ENCODE measurements around the gene FOXD2.

The FOXD2 gene

DNA sequence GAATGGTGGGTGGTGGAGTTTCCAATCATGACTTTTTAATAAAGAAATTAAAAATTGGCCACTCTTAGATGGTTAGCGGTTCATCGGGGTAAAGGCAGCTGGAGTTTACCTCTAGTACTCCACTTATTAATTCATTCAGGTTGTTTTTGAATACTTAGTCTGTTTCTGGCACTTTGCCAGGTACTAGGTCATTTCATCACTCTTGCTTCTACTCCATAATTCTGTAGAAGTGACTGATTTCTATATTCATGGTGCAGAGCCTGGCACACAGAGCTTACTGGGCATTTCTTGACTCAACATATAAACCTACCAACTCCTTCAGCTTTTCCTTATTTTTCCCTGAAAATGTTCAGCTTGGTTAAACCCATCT lies 31.5 kb downstream of the FOXD2 start:
- no peak for DNase-seq

- DNase-seq = no peak
Measured at GRCh38 chr1:47469910-47470309, 32.1 kb downstream of the FOXD2 start.

DNA sequence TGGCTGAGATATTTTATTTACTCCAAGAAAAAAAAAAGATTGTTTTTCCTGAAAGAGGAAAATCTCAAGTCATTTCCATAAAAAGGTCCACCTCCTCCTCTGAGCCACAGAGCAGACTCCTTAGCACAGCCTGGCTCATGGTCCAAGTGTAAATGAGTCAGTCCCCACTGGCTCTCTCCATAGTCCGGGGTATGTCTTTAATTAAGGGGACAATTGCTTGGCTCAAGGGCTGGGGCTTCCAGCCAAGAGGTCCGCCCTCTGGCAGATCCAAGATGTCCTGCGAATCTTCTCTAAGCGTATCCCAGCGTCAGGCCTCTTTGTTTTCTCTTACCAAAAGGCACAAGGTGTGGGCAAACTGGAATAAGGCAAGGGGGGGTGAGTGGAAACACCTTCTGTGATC lies 33.3 kb downstream of the FOXD2 start:
- DNase-seq = no peak

DNA sequence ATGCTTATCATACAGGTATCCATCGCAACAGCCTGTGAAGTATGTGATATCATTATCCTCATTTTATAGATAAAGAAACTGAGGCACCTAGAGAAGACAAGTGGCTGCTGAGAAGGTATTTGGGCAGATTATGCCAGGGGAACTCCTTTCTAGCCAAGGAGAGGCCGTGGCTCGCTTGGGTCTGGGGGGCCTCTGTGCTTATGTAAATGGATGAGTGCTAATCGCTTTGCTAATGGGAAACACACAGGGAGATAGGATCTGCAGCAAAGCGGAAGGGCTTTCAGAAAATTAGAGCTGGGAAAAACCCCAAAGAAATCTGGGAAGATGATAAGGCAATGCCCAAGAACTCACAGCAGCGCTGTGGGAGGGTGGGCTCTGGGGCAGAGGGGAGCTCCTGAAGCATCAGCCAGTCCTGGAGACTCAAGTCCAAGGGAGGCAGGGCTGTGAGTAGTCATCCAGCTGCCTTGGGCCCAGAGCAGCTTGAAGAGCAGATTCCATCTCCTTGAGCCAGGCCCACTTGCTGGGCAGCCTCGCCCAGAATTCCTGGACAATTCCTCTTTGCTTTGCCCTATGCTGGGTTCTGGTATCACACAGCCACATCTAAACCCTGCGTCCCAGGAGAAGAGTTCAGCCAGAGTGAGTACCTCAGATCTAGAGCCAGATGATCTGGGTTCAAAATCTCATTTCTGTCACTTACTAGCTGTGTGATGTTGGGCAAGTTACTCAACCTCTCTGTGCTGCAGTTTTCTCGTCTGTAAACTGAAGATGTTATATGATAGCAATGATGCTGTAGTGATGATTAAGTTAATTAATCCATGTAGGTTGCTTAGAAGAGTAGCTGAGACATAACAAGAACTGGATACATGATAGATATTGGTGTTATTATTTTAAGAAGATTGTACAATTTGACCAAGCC lies 36.7 kb downstream of the FOXD2 start:
- no peak for DNase-seq

DNA sequence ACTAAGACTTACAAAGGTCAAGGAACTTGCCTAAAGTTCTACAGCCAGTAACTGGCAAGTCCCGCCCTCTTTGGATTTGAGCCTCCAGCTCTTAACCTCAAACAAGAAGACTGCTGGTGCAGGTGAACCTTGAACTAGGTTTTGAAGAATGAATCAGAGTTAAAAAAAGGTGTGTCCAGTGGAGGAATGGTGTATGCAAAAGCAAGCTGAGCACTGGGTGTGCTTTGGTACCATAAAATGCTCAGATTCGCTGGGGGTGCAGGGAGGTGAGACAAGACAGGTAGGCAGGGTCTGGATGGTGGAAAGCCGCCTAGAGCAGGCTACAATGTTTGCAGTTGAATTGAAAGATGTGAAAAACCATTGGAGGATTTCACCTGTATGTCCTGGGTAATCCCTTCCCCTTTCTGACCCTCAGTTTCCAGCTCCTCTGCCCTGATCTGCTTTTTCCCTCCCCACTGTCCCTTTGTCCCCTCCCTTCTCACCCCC lies 39.8 kb downstream of the FOXD2 start:
- DNase-seq = no peak

DNA sequence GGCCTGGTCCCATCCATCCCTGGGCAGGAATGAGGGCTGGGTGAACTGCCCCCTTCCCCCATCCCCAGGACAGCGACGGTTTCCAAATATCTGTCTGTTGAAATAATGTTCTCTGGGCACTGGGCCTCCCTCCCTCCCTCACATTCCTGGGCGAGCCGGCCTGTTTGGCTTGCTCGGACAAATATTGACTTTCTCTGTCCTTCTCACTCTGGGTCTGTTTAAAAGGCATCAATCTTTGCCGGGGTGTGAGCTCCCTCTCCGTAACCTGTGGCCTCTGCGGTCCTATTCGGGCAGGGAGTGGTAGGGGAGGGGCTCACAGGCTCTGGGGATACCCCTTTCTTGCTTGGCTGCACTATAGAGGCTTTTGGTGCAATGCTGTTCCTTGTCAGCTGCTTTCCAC lies 40.2 kb downstream of the FOXD2 start:
- DNase-seq = no peak

GRCh38 chr1:47479664-47480063 lies 41.8 kb downstream of the FOXD2 start:
- no peak for DNase-seq

- DNase-seq = no peak
Measured at GRCh38 chr1:47481936-47482335, 44.1 kb downstream of the FOXD2 start.

DNA sequence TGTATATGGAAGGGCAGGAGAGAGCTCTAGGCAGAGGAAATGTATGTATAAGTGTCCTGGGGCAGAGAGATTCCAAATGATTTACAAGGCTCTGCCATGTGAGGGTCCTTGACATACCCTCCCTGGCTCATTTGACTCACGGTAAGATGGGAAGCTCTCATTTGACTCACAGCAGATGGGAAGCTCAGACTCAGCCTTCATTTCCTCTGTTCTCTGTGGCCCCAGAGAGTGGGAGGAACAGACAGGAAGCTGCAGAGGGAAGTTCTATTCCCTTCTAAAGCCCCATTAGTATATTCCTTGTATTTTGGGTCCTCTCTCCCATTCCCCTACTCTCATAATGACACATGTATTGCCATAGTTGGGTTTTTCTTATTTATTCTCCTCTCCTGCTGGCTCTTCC lies 44.9 kb downstream of the FOXD2 start:
- no peak for DNase-seq

GRCh38 chr1:47483651-47484050 lies 45.8 kb downstream of the FOXD2 start:
- DNase-seq = no peak

DNA sequence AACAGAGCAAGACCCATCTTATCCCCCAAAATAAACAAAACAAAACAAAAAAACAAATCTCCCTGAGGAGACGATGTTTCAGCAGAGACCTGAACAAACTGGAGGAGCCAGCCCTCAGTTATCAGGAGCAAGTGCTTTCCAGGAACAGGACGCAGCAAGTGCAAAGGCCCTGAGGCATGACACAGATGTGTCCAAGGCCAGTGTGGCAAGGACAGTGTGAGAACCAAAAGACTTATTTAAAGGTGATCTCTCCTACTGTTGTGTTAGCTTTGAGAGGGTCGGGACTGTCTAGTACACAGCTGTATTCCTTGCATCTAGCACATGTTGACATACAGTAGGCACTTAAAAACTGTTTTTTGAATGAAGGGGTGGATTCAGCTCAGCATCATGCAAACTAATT lies 48.0 kb downstream of the FOXD2 start:
- DNase-seq = no peak

GRCh38 chr1:47487332-47487731 lies 49.5 kb downstream of the FOXD2 start:
- DNase-seq = no peak

DNA sequence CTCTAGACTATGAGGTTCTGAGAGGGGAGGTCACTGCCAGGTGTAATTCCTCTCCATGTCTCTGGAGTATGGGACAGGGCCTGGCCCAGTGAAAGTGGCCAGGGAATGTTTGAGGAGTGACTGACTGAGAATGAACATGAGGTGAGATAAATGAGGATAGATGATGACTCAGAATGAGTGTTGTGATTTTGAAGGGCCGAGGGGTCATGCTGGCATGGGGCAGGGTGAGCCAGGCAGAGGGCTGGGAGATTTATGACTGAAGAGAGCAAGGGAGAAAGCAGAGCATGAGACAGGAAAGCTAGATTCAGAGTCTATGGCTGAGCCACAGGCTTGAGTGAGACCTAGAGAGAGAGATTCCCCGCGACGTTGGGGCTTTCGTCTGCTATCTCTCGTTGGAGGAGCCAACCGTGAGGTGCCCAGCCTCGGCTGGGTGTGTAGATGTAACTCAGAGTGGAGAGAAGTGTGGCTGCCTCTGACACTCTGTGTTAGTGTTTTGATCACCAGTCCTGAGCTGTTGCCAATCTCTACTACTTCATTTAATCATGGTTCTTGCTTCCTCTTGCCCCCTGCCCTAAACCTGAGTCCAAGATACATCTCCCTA lies 50.1 kb downstream of the FOXD2 start:
- no peak for DNase-seq
